ENCODE results near the gene EML4.

DNA sequence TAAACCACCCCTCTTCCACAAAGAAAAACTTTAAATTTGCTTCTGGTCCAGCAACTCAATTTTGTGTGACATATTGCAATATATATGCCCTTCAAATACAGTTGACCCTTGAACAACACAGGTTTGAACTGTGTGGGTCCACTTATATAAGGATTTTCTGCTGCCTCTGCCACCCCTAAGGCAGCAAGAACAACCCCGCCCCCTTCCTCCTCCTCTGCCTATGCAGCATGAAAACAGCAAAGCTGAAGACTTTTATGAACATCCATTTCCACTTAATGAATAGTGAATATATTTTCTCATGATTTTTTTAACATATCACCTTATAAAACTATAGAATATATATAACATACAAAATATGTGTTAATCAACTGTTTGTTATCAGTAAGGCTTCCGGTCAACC, 58.3 kb downstream of the EML4 start:
- TF ChIP-seq, protein P1, sequence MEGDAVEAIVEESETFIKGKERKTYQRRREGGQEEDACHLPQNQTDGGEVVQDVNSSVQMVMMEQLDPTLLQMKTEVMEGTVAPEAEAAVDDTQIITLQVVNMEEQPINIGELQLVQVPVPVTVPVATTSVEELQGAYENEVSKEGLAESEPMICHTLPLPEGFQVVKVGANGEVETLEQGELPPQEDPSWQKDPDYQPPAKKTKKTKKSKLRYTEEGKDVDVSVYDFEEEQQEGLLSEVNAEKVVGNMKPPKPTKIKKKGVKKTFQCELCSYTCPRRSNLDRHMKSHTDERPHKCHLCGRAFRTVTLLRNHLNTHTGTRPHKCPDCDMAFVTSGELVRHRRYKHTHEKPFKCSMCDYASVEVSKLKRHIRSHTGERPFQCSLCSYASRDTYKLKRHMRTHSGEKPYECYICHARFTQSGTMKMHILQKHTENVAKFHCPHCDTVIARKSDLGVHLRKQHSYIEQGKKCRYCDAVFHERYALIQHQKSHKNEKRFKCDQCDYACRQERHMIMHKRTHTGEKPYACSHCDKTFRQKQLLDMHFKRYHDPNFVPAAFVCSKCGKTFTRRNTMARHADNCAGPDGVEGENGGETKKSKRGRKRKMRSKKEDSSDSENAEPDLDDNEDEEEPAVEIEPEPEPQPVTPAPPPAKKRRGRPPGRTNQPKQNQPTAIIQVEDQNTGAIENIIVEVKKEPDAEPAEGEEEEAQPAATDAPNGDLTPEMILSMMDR (IDR thresholded peaks at IDR 0.05 in 4 of 5, conservative IDR thresholded peaks at IDR 0.05 in 1 of 5) = no peak
- TF ChIP-seq POLR2A (IDR thresholded peaks at IDR 0.05) = no peak

All from gastrocnemius medialis (tissue), 4 donors.